ENCODE results near the gene UBE2I. TPM values are rescaled to one million over a fixed set of nuclear protein-coding genes. Genes with fewer than 3 reads are reported as not detected.

UBE2I gene
- total RNA-seq, 1 experiment from 2014 or later, result 212 TPM

GRCh38 chr16:1301562-1301961, 7.9 kb upstream of the UBE2I start:
- ChIA-PET POLR2A (no interaction called here), RAD21 (ENCODE audit: low non-redundant PET in 1 of 2, low total read pairs in 2 of 2, uncharacterized antibody in 2 of 2, unreplicated experiment in 2 of 2) (no interaction called here), CTCF (interaction anchor here (0.6 kb wide), 1 partner anchor 56 kb away, joined by 3 read pairs; no protein-coding TSS in a partner anchor)
- DNase-seq (ENCODE audit: low read depth, low spot score) (no peak), ATAC-seq (no peak)
- peak overlapping the region; percentile 65 for H3K4me2 ChIP-seq (ENCODE audit: low read length)
- BruUV-seq (replicated peaks), result no TSS peak
- H4K20me1 ChIP-seq (ENCODE audit: insufficient read depth), result no peaks in the 10 kb centered on the region
- no peaks in the 10 kb centered on the region for H3K9me2 ChIP-seq (ENCODE audit: insufficient read depth)
- intact Hi-C loops (cut with micrococcal nuclease), result no loop called here
- H3K27ac ChIP-seq (ENCODE audit: low read depth, low read length), result peak overlapping the region; percentile 96; the same call in 1 of the 2 replicates
- no peaks in the 10 kb centered on the region for H3K9me3 ChIP-seq (ENCODE audit: control insufficient read depth in 1 of 2, insufficient read depth in 1 of 2, low read depth in 1 of 2, low read length in 2 of 2)
- H3K79me2 ChIP-seq (ENCODE audit: insufficient read depth, low read length), result no peaks in the 10 kb centered on the region
- TF ChIP-seq EZH2 (IDR thresholded peaks at IDR 0.05) (no peak), POLR2A (IDR thresholded peaks at IDR 0.05; ENCODE audit: borderline replicate concordance, extremely low read depth, insufficient read depth, insufficient read length) (no peak), CBX3 (IDR thresholded peaks at IDR 0.05; ENCODE audit: low read depth) (no peak), ELF1 (IDR thresholded peaks at IDR 0.05; ENCODE audit: borderline replicate concordance, low read depth) (no peak), POLR2AphosphoS5 (IDR thresholded peaks at IDR 0.05; ENCODE audit: low read depth, low read length) (no peak), CEBPB (IDR thresholded peaks at IDR 0.05; ENCODE audit: low read depth) (no peak), EGR1 (IDR thresholded peaks at IDR 0.05; ENCODE audit: low read depth) (no peak), TCF7L2 (IDR thresholded peaks at IDR 0.05; ENCODE audit: borderline replicate concordance, extremely low read depth, insufficient read depth, insufficient read length) (no peak)
- TF ChIP-seq, protein P1, sequence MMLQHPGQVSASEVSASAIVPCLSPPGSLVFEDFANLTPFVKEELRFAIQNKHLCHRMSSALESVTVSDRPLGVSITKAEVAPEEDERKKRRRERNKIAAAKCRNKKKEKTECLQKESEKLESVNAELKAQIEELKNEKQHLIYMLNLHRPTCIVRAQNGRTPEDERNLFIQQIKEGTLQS (IDR thresholded peaks at IDR 0.05), result no peak
- H3K9ac ChIP-seq (ENCODE audit: low read length), result peak overlapping the region; percentile 51
- H3K36me3 ChIP-seq (ENCODE audit: control insufficient read depth in 1 of 2, insufficient read depth in 2 of 2, low read length in 2 of 2), result no peaks in the 10 kb centered on the region
- H3K4me3 ChIP-seq (replicated peaks in 1 of 2; ENCODE audit: low read depth in 1 of 2, low read length in 2 of 2), result no peak overlapping the region
- no peak overlapping the region for H2AFZ ChIP-seq (ENCODE audit: low read depth, low read length, poor library complexity, severe bottlenecking)
- peaks cover 54 to 95% of the 10 kb centered on the region in 2 experiments for H3K4me1 ChIP-seq (ENCODE audit: control insufficient read depth in 1 of 2, insufficient read depth in 2 of 2, low read length in 2 of 2)
- H3K27me3 ChIP-seq (ENCODE audit: insufficient read depth, low read length), result no peaks in the 10 kb centered on the region

- DNase-seq (ENCODE audit: low read depth, low spot score) (no peak), ATAC-seq (no peak)
- H3K4me1 ChIP-seq (ENCODE audit: control insufficient read depth in 1 of 2, insufficient read depth in 2 of 2, low read length in 2 of 2), result peaks cover 36 to 76% of the 10 kb centered on the region in 2 experiments
- H3K9me2 ChIP-seq (ENCODE audit: insufficient read depth), result no peaks in the 10 kb centered on the region
- no TSS peak for BruUV-seq (replicated peaks)
- H3K27ac ChIP-seq (ENCODE audit: low read depth, low read length), result peak overlapping the region; percentile 40
- ChIA-PET RAD21 (ENCODE audit: low non-redundant PET in 1 of 2, low total read pairs in 2 of 2, uncharacterized antibody in 2 of 2, unreplicated experiment in 2 of 2) (no interaction called here), POLR2A (interaction anchor here (1.0 kb wide), 1 partner anchor 9 kb away, joined by 6 read pairs; no protein-coding TSS in a partner anchor), CTCF (interaction anchor here (1.5 kb wide), 1 partner anchor 9 kb away, joined by 6 read pairs; no protein-coding TSS in a partner anchor)
- no peaks in the 10 kb centered on the region for H3K27me3 ChIP-seq (ENCODE audit: insufficient read depth, low read length)
- H3K79me2 ChIP-seq (ENCODE audit: insufficient read depth, low read length), result peaks cover 10% of the 10 kb centered on the region
- peaks cover 7% of the 10 kb centered on the region; the same call in 1 of the 2 replicates for H4K20me1 ChIP-seq (ENCODE audit: insufficient read depth)
- no peaks in the 10 kb centered on the region for H3K9me3 ChIP-seq (ENCODE audit: control insufficient read depth in 1 of 2, insufficient read depth in 1 of 2, low read depth in 1 of 2, low read length in 2 of 2)
- intact Hi-C loops (cut with micrococcal nuclease), result no loop called here
- peak overlapping the region; percentile 35; the same call in 1 of the 2 replicates for H3K9ac ChIP-seq (ENCODE audit: low read length)
- peak overlapping the region; percentile 31 for H3K4me2 ChIP-seq (ENCODE audit: low read length)
- H2AFZ ChIP-seq (ENCODE audit: low read depth, low read length, poor library complexity, severe bottlenecking), result no peak overlapping the region
- H3K4me3 ChIP-seq (replicated peaks in 1 of 2; ENCODE audit: low read depth in 1 of 2, low read length in 2 of 2), result no peak overlapping the region
- H3K36me3 ChIP-seq (ENCODE audit: control insufficient read depth in 1 of 2, insufficient read depth in 2 of 2, low read length in 2 of 2), result no peaks in the 10 kb centered on the region
- TF ChIP-seq EZH2 (IDR thresholded peaks at IDR 0.05) (no peak), CTCF (IDR thresholded peaks at IDR 0.05 in 2 of 3, conservative IDR thresholded peaks at IDR 0.05 in 1 of 3; ENCODE audit: borderline replicate concordance in 1 of 3, insufficient read depth in 1 of 3, low read depth in 2 of 3, low read length in 2 of 3) (no peak), EGR1 (IDR thresholded peaks at IDR 0.05; ENCODE audit: low read depth) (no peak), ZFX (IDR thresholded peaks at IDR 0.05) (no peak), TCF7L2 (IDR thresholded peaks at IDR 0.05; ENCODE audit: borderline replicate concordance, extremely low read depth, insufficient read depth, insufficient read length) (no peak), SRF (IDR thresholded peaks at IDR 0.05; ENCODE audit: low read depth) (no peak), FOSL1 (IDR thresholded peaks at IDR 0.05; ENCODE audit: low read depth) (no peak), CEBPB (IDR thresholded peaks at IDR 0.05; ENCODE audit: low read depth) (no peak), ELF1 (IDR thresholded peaks at IDR 0.05; ENCODE audit: borderline replicate concordance, low read depth) (no peak), POLR2A (IDR thresholded peaks at IDR 0.05; ENCODE audit: borderline replicate concordance, extremely low read depth, insufficient read depth, insufficient read length) (no peak), POLR2AphosphoS5 (IDR thresholded peaks at IDR 0.05; ENCODE audit: low read depth, low read length) (no peak)
- TF ChIP-seq, protein P1 (IDR thresholded peaks at IDR 0.05), result no peak
Measured at GRCh38 chr16:1305823-1306222, 3.6 kb upstream of the UBE2I start.

All from HCT116 (cell line).